WTC11 (cell line): Measurements from ENCODE around the gene OSM. TPM values are rescaled to one million over a fixed set of nuclear protein-coding genes. Genes with fewer than 3 reads are reported as not detected.

Experiments
- ATAC-seq: fragments of 200-7000 bp; cut with Tn5 transposase; 2 replicates; pipeline ENCODE4 v1.10.0; 2021; ENCODE audit warnings: mild to moderate bottlenecking, moderate library complexity
- CTCF ChIA-PET: fragments of 300-600 bp; sonication (Branson Sonifier 250); formaldehyde crosslinking; loops from one replicate; lab custom pipeline; 2021; ENCODE audit warnings: antibody characterized with exemption; lab: Charles Lee
- POLR2A ChIA-PET: fragments of 350-600 bp; sonication (Branson Sonifier 250); formaldehyde crosslinking; loops from one replicate; lab custom pipeline; 2021; ENCODE audit warnings: antibody characterized with exemption; lab: Charles Lee
- DNase-seq: peaks from one replicate; pipeline ENCODE4 v3.0.0; 2021; ENCODE audit warnings: low spot score
- H3K27ac Mint-ChIP-seq: 2 replicates; pipeline ENCODE4 v1.8.0; 2021; ENCODE audit warnings: mixed read lengths
- H3K27me3 Mint-ChIP-seq: 2 replicates; pipeline ENCODE4 v1.8.0; 2021; ENCODE audit warnings: low read depth, mild to moderate bottlenecking, moderate library complexity, mixed read lengths
- H3K36me3 Mint-ChIP-seq: 2 replicates; pipeline ENCODE4 v1.8.0; 2021; ENCODE audit warnings: mixed read lengths
- H3K4me1 Mint-ChIP-seq: 2 replicates; pipeline ENCODE4 v1.8.0; 2022; ENCODE audit warnings: mixed read lengths
- H3K4me3 Mint-ChIP-seq: 2 replicates; pipeline ENCODE4 v1.8.0; 2021; ENCODE audit warnings: mild to moderate bottlenecking, moderate library complexity, mixed read lengths
- H3K9me3 Mint-ChIP-seq: 2 replicates; pipeline ENCODE4 v1.8.0; 2021; ENCODE audit warnings: mixed read lengths
- ATF1 ChIP-seq: sonication (generic); formaldehyde crosslinking; IDR thresholded peaks from 2 replicates; pipeline ENCODE4 v1.8.1; 2023; ENCODE audit warnings: mild to moderate bottlenecking, moderate library complexity, missing genetic modification reagents
- ELF4 ChIP-seq: sonication (generic); formaldehyde crosslinking; IDR thresholded peaks from 2 replicates; pipeline ENCODE4 v1.8.1; 2022; ENCODE audit warnings: low read depth, mild to moderate bottlenecking, moderate library complexity, missing genetic modification reagents
- FOXK1 ChIP-seq: sonication (generic); formaldehyde crosslinking; IDR thresholded peaks from 2 replicates; pipeline ENCODE4 v1.8.0; 2022; ENCODE audit warnings: mild to moderate bottlenecking, moderate library complexity, missing genetic modification reagents
- JAZF1 ChIP-seq: fragments of 250-450 bp; sonication (Bioruptor Pico); IDR thresholded peaks from 2 replicates; pipeline ENCODE4 v1.9.0; 2021; ENCODE audit warnings: moderate library complexity, mild to moderate bottlenecking, inconsistent platforms
- NFE2L1 ChIP-seq: sonication (generic); formaldehyde crosslinking; IDR thresholded peaks from 2 replicates; pipeline ENCODE4 v1.8.1; 2023; ENCODE audit warnings: missing genetic modification reagents
- NFYB ChIP-seq: sonication (generic); formaldehyde crosslinking; conservative IDR thresholded peaks from 2 replicates; pipeline ENCODE4 v1.8.0; 2022; ENCODE audit warnings: low read depth, missing genetic modification reagents
- NR1H2 ChIP-seq: sonication (generic); formaldehyde crosslinking; IDR thresholded peaks from 2 replicates; pipeline ENCODE4 v1.9.0; 2021; ENCODE audit warnings: mild to moderate bottlenecking, moderate library complexity, missing genetic modification reagents
- RORB ChIP-seq: fragments of 250-450 bp; sonication (Bioruptor Pico); IDR thresholded peaks from 2 replicates; pipeline ENCODE4 v1.9.0; 2021; ENCODE audit warnings: mild to moderate bottlenecking
- TCF7 ChIP-seq: sonication (generic); formaldehyde crosslinking; IDR thresholded peaks from 2 replicates; pipeline ENCODE4 v1.8.0; 2022; ENCODE audit warnings: mild to moderate bottlenecking, low read depth, missing genetic modification reagents, moderate library complexity
- ZNF138 ChIP-seq: sonication (generic); formaldehyde crosslinking; conservative IDR thresholded peaks from 2 replicates; pipeline ENCODE4 v1.8.1; 2022; ENCODE audit warnings: mild to moderate bottlenecking, moderate library complexity, missing genetic modification reagents
- total RNA-seq: library from RNA; stranded (reverse); gene quantifications from 3 replicates; pipeline ENCODE4 v1.2.3, GENCODE V29; 2021
- TF ChIP-seq, protein P1 (sequence below): fragments of 250-450 bp; sonication (Bioruptor Pico); conservative IDR thresholded peaks from 2 replicates; pipeline ENCODE4 v1.9.0; 2021; ENCODE audit warnings: mild to moderate bottlenecking
- TF ChIP-seq, protein P2 (sequence below): sonication (generic); formaldehyde crosslinking; IDR thresholded peaks from 2 replicates; pipeline ENCODE4 v1.8.0; 2022; ENCODE audit warnings: mild to moderate bottlenecking, missing genetic modification reagents
- TF ChIP-seq, protein P3 (sequence below): sonication (generic); formaldehyde crosslinking; IDR thresholded peaks from 2 replicates; pipeline ENCODE4 v1.8.1; 2022; ENCODE audit warnings: mild to moderate bottlenecking, missing genetic modification reagents, moderate library complexity, borderline replicate concordance
- TF ChIP-seq, protein P4 (sequence below): sonication (generic); formaldehyde crosslinking; IDR thresholded peaks from 2 replicates; pipeline ENCODE4 v1.8.0; 2023; ENCODE audit warnings: missing genetic modification reagents, mild to moderate bottlenecking, borderline replicate concordance
- TF ChIP-seq, protein P5 (sequence below): fragments of 250-450 bp; sonication (Bioruptor Pico); IDR thresholded peaks from 2 replicates; pipeline ENCODE4 v2.1.2; 2022; ENCODE audit warnings: mild to moderate bottlenecking, moderate library complexity
- TF ChIP-seq, protein P6 (sequence below): fragments of 250-450 bp; sonication (Bioruptor Pico); IDR thresholded peaks from 2 replicates; pipeline ENCODE4 v1.9.0; 2021; ENCODE audit warnings: mild to moderate bottlenecking, borderline replicate concordance
- TF ChIP-seq, protein P7 (sequence below): fragments of 200-600 bp; IDR thresholded peaks from 2 replicates; pipeline ENCODE4 v1.8.0; 2022; ENCODE audit warnings: antibody characterized with exemption

The OSM gene
- total RNA-seq, 1 experiment from 2014 or later: not detected

DNA sequence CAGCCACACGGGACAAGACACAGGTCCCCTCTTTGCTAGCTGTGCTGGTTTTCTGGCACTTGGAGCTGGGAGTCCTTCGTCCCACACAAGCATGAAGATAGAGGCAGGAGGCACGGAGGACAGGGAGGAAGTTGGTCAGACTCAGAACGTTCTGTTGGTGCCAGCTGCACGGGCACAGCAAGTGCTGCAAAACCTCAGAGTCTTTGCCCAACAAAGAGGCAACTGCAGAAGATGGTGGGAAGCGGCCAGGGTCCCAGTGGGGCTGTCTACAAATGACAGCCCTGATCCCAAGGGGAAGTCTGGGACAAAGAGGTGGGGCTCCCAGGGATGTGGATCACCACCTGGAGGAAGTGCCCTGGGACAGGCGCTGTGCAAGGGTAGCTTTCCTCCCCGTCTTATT lies 9.4 kb upstream of the OSM start:
- POLR2A ChIA-PET: no interaction called here
- Mint-ChIP-seq H3K36me3 (no peaks in the 10 kb centered on the region), H3K27ac (0 out of 2 replicates have a peak overlapping the region, but pooled peaks have one; percentile 2), H3K9me3 (no peaks in the 10 kb centered on the region), H3K4me3 (no peak overlapping the region), H3K4me1 (peaks cover 8% of the 10 kb centered on the region), H3K27me3 (no peaks in the 10 kb centered on the region; the same call in 1 of the 2 replicates)
- no peak for TF ChIP-seq NFE2L1 (CRISPR knock-in tag)
- TF ChIP-seq ATF1 (CRISPR knock-in tag): no peak
- no peak for TF ChIP-seq JAZF1 (CRISPR knock-in tag)
- no peak for TF ChIP-seq NFYB (CRISPR knock-in tag)
- TF ChIP-seq, protein P1, sequence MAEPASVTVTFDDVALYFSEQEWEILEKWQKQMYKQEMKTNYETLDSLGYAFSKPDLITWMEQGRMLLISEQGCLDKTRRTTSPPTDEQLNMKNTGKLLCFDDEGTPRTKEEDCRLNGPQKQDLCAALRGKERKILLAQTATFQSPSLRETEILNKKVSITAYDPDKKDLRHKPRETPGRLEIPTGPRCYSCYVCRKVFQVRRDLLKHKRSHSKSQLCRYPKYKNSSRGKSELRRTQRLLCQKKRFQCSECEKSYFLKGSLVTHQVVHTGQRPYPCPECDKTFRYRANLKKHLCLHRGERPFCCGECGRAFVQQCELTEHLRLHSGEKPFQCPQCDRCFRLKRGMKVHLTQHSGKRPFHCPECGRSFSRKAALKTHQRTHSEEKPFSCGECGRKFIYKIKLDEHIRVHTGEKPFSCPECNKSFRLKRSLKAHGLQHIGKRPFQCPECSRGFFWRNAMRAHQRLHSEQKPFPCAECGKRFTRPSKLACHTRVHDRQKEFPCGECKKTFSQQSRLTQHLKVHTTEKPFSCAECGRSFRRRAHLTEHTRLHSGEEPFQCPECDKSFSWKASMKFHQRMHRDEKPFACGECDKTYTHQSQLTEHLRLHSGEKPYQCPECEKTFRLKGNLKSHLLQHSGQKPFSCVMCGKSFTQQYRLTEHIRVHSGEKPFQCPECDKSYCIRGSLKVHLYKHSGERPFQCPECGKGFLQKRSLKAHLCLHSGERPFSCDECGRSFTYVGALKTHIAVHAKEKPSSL: no peak
- TF ChIP-seq RORB (CRISPR knock-in tag): no peak
- TF ChIP-seq, protein P2, sequence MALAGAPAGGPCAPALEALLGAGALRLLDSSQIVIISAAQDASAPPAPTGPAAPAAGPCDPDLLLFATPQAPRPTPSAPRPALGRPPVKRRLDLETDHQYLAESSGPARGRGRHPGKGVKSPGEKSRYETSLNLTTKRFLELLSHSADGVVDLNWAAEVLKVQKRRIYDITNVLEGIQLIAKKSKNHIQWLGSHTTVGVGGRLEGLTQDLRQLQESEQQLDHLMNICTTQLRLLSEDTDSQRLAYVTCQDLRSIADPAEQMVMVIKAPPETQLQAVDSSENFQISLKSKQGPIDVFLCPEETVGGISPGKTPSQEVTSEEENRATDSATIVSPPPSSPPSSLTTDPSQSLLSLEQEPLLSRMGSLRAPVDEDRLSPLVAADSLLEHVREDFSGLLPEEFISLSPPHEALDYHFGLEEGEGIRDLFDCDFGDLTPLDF (CRISPR knock-in tag): no peak
- TF ChIP-seq, protein P3, sequence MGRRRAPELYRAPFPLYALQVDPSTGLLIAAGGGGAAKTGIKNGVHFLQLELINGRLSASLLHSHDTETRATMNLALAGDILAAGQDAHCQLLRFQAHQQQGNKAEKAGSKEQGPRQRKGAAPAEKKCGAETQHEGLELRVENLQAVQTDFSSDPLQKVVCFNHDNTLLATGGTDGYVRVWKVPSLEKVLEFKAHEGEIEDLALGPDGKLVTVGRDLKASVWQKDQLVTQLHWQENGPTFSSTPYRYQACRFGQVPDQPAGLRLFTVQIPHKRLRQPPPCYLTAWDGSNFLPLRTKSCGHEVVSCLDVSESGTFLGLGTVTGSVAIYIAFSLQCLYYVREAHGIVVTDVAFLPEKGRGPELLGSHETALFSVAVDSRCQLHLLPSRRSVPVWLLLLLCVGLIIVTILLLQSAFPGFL: no peak
- TF ChIP-seq FOXK1 (CRISPR knock-in tag): no peak
- TF ChIP-seq, protein P4, sequence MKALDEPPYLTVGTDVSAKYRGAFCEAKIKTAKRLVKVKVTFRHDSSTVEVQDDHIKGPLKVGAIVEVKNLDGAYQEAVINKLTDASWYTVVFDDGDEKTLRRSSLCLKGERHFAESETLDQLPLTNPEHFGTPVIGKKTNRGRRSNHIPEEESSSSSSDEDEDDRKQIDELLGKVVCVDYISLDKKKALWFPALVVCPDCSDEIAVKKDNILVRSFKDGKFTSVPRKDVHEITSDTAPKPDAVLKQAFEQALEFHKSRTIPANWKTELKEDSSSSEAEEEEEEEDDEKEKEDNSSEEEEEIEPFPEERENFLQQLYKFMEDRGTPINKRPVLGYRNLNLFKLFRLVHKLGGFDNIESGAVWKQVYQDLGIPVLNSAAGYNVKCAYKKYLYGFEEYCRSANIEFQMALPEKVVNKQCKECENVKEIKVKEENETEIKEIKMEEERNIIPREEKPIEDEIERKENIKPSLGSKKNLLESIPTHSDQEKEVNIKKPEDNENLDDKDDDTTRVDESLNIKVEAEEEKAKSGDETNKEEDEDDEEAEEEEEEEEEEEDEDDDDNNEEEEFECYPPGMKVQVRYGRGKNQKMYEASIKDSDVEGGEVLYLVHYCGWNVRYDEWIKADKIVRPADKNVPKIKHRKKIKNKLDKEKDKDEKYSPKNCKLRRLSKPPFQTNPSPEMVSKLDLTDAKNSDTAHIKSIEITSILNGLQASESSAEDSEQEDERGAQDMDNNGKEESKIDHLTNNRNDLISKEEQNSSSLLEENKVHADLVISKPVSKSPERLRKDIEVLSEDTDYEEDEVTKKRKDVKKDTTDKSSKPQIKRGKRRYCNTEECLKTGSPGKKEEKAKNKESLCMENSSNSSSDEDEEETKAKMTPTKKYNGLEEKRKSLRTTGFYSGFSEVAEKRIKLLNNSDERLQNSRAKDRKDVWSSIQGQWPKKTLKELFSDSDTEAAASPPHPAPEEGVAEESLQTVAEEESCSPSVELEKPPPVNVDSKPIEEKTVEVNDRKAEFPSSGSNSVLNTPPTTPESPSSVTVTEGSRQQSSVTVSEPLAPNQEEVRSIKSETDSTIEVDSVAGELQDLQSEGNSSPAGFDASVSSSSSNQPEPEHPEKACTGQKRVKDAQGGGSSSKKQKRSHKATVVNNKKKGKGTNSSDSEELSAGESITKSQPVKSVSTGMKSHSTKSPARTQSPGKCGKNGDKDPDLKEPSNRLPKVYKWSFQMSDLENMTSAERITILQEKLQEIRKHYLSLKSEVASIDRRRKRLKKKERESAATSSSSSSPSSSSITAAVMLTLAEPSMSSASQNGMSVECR: no peak
- TF ChIP-seq, protein P5, sequence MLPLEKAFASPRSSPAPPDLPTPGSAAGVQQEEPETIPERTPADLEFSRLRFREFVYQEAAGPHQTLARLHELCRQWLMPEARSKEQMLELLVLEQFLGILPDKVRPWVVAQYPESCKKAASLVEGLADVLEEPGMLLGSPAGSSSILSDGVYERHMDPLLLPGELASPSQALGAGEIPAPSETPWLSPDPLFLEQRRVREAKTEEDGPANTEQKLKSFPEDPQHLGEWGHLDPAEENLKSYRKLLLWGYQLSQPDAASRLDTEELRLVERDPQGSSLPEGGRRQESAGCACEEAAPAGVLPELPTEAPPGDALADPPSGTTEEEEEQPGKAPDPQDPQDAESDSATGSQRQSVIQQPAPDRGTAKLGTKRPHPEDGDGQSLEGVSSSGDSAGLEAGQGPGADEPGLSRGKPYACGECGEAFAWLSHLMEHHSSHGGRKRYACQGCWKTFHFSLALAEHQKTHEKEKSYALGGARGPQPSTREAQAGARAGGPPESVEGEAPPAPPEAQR (CRISPR knock-in tag): no peak
- TF ChIP-seq, protein P6, sequence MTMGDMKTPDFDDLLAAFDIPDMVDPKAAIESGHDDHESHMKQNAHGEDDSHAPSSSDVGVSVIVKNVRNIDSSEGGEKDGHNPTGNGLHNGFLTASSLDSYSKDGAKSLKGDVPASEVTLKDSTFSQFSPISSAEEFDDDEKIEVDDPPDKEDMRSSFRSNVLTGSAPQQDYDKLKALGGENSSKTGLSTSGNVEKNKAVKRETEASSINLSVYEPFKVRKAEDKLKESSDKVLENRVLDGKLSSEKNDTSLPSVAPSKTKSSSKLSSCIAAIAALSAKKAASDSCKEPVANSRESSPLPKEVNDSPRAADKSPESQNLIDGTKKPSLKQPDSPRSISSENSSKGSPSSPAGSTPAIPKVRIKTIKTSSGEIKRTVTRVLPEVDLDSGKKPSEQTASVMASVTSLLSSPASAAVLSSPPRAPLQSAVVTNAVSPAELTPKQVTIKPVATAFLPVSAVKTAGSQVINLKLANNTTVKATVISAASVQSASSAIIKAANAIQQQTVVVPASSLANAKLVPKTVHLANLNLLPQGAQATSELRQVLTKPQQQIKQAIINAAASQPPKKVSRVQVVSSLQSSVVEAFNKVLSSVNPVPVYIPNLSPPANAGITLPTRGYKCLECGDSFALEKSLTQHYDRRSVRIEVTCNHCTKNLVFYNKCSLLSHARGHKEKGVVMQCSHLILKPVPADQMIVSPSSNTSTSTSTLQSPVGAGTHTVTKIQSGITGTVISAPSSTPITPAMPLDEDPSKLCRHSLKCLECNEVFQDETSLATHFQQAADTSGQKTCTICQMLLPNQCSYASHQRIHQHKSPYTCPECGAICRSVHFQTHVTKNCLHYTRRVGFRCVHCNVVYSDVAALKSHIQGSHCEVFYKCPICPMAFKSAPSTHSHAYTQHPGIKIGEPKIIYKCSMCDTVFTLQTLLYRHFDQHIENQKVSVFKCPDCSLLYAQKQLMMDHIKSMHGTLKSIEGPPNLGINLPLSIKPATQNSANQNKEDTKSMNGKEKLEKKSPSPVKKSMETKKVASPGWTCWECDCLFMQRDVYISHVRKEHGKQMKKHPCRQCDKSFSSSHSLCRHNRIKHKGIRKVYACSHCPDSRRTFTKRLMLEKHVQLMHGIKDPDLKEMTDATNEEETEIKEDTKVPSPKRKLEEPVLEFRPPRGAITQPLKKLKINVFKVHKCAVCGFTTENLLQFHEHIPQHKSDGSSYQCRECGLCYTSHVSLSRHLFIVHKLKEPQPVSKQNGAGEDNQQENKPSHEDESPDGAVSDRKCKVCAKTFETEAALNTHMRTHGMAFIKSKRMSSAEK (CRISPR knock-in tag): no peak
- TF ChIP-seq, protein P7, sequence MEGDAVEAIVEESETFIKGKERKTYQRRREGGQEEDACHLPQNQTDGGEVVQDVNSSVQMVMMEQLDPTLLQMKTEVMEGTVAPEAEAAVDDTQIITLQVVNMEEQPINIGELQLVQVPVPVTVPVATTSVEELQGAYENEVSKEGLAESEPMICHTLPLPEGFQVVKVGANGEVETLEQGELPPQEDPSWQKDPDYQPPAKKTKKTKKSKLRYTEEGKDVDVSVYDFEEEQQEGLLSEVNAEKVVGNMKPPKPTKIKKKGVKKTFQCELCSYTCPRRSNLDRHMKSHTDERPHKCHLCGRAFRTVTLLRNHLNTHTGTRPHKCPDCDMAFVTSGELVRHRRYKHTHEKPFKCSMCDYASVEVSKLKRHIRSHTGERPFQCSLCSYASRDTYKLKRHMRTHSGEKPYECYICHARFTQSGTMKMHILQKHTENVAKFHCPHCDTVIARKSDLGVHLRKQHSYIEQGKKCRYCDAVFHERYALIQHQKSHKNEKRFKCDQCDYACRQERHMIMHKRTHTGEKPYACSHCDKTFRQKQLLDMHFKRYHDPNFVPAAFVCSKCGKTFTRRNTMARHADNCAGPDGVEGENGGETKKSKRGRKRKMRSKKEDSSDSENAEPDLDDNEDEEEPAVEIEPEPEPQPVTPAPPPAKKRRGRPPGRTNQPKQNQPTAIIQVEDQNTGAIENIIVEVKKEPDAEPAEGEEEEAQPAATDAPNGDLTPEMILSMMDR: no peak
- TF ChIP-seq NR1H2 (CRISPR knock-in tag): no peak
- TF ChIP-seq ZNF138 (CRISPR knock-in tag): no peak
- no peak for TF ChIP-seq TCF7 (CRISPR knock-in tag)
- TF ChIP-seq ELF4 (CRISPR knock-in tag): no peak
- no peak for DNase-seq
- CTCF ChIA-PET: interaction anchor here (2.2 kb wide), 1 partner anchor 13 kb away, joined by 11 read pairs; no protein-coding TSS in a partner anchor
- ATAC-seq: no peak
